Natural killer cell (primary cell): ENCODE measurements around the gene NANOS3. TPM values are rescaled to one million over a fixed set of nuclear protein-coding genes. Genes with fewer than 3 reads are reported as not detected.

Experiments
- ATAC-seq, 3 donors: fragments of 150-1000 bp in 2 of 3; fragments of 200-7000 bp in 1 of 3; cut with Tn5 transposase; 1 replicate in 1 of 3; 2 replicates in 2 of 3; pipeline ENCODE4 v1.10.0; 2021; ENCODE audit warnings: mild to moderate bottlenecking in 2 of 3, moderate library complexity in 2 of 3
- DNase-seq, 2 donors: peaks; one replicate each; pipeline versions ENCODE4 v3.0.0 to v3.0.0-alpha.2; 2013 to 2021; ENCODE audit warnings: mixed read lengths in 1 of 2
- H3K27ac ChIP-seq: one replicate; pipeline ENCODE4 v1.5.1; 2013; ENCODE audit warnings: mild to moderate bottlenecking, low read length
- H3K27me3 ChIP-seq: one replicate; pipeline ENCODE4 v1.6.1; 2013; ENCODE audit warnings: low read length; ENCODE audit not compliant: control insufficient read depth, insufficient read depth
- H3K36me3 ChIP-seq: one replicate; pipeline ENCODE4 v1.6.1; 2013; ENCODE audit warnings: low read length; ENCODE audit not compliant: control insufficient read depth, insufficient read depth
- H3K4me1 ChIP-seq: one replicate; pipeline ENCODE4 v1.6.1; 2013; ENCODE audit warnings: low read length; ENCODE audit not compliant: control insufficient read depth, insufficient read depth
- H3K4me3 ChIP-seq: one replicate; pipeline ENCODE4 v1.5.1; 2013; ENCODE audit warnings: low read length
- H3K9me3 ChIP-seq: one replicate; pipeline ENCODE4 v1.6.1; 2013; ENCODE audit warnings: low read length; ENCODE audit not compliant: control insufficient read depth, insufficient read depth
- H3K27ac Mint-ChIP-seq, 2 donors: one replicate each; pipeline ENCODE4 v1.8.0; 2022; ENCODE audit warnings: mild to moderate bottlenecking in 2 of 2, mixed read lengths in 2 of 2, moderate library complexity in 1 of 2
- H3K27me3 Mint-ChIP-seq, 2 donors: one replicate each; pipeline ENCODE4 v1.8.0; 2022; ENCODE audit warnings: low read depth in 2 of 2, mixed read lengths in 2 of 2
- H3K36me3 Mint-ChIP-seq: one replicate; pipeline ENCODE4 v1.8.0; 2022; ENCODE audit warnings: mixed read lengths
- H3K4me1 Mint-ChIP-seq, 2 donors: one replicate each; pipeline ENCODE4 v1.8.0; 2022; ENCODE audit warnings: mixed read lengths in 2 of 2
- H3K4me3 Mint-ChIP-seq: one replicate; pipeline ENCODE4 v1.8.0; 2022; ENCODE audit warnings: mild to moderate bottlenecking, moderate library complexity, mixed read lengths
- H3K9me3 Mint-ChIP-seq, 2 donors: one replicate each; pipeline ENCODE4 v1.8.0; 2022; ENCODE audit warnings: mixed read lengths in 2 of 2
- WGBS: methylation state at CpG from one replicate; pipeline ENCODE4 v1.1.7; 2013; ENCODE audit warnings: missing lambda C conversion rate; ENCODE audit not compliant: insufficient coverage; 5-methylcytosine and 5-hydroxymethylcytosine counted together
- intact Hi-C: fragments of 100-400 bp; cut with micrococcal nuclease; formaldehyde crosslinking; loops from one replicate; pipeline ENCODE4 v1.14.2; 2022
- total RNA-seq, 4 donors: library from RNA; stranded (reverse); fragments of 120-200 nt in 1 of 4; gene quantifications; one replicate each; pipeline versions ENCODE4 v1.2.3 to v1.2.4, GENCODE V29; 2013 to 2022
- TF ChIP-seq, protein P1 (sequence below): fragments of 200-600 bp; IDR thresholded peaks from one replicate; pipeline ENCODE4 v1.8.0; 2022; ENCODE audit warnings: antibody characterized with exemption

Gene NANOS3
- total RNA-seq, 3 donors from 2014 or later (not counting 1 experiment from before 2014, with no cell fraction given), result 2.6 to 6.3 (median 3.0) TPM

DNA sequence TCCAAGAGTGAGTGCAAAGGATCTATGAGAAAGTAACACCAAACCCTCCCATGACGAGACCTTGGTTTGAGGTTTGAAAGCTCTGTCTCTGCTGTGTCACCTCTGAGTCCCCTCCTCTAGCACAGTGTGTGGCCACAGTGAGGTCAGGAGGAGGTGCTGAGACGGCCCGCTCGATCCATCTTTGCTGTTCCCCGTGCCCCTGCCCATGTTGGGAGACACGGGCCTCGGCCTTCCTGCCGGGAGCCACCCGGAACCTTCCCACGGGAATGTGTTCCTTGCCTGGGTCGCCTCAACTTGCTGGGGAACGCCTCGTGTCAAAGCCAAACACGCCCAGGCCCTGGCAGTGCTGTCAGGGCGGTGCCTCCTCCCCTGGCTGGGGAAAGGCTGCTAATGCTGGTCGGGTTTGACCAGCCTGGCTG, 10.1 kb downstream of the NANOS3 start:
- Mint-ChIP-seq H3K4me3 (peak overlapping the region; percentile 78), H3K27ac (peak overlapping the region; percentile 91 to 93)
- H3K4me1 ChIP-seq, result peaks cover 66% of the 10 kb centered on the region

DNA sequence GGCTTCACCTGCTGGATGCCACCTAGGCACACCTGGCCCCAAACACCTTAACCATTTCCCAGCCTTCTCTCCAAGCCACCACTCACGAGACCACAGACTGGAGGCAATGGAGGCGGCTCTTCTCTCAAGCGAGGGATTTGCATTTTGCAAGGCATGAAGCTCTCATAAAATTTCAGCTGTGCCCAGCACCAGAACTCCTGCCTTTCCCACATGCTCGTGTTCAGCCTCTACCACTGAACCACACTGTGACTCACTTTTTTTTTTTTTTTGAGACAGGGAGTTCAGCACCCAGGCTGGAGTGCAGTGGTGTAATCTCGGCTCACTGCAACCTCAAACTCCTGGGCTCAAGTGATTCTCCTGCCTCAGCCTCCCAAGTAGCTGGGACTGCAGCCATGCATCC, 10.6 kb downstream of the NANOS3 start:
- peak in 1 of 2 donors; percentile 60 for DNase-seq
- Mint-ChIP-seq H3K4me1 (peaks cover 27 to 45% of the 10 kb centered on the region in 2 donors), H3K9me3 (no peaks in the 10 kb centered on the region), H3K4me3 (peak overlapping the region; percentile 78), H3K27me3 (no peaks in the 10 kb centered on the region), H3K36me3 (no peaks in the 10 kb centered on the region), H3K27ac (peak overlapping the region; percentile 91 to 93)
- Histone ChIP-seq H3K9me3 (no peaks in the 10 kb centered on the region), H3K27ac (peak overlapping the region; percentile 83), H3K4me1 (peaks cover 61% of the 10 kb centered on the region), H3K27me3 (no peaks in the 10 kb centered on the region), H3K36me3 (no peaks in the 10 kb centered on the region), H3K4me3 (peak overlapping the region; percentile 3)
- TF ChIP-seq, protein P1, sequence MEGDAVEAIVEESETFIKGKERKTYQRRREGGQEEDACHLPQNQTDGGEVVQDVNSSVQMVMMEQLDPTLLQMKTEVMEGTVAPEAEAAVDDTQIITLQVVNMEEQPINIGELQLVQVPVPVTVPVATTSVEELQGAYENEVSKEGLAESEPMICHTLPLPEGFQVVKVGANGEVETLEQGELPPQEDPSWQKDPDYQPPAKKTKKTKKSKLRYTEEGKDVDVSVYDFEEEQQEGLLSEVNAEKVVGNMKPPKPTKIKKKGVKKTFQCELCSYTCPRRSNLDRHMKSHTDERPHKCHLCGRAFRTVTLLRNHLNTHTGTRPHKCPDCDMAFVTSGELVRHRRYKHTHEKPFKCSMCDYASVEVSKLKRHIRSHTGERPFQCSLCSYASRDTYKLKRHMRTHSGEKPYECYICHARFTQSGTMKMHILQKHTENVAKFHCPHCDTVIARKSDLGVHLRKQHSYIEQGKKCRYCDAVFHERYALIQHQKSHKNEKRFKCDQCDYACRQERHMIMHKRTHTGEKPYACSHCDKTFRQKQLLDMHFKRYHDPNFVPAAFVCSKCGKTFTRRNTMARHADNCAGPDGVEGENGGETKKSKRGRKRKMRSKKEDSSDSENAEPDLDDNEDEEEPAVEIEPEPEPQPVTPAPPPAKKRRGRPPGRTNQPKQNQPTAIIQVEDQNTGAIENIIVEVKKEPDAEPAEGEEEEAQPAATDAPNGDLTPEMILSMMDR, result no peak
- ATAC-seq, result peak; percentile 33 to 49 (median 35)
- intact Hi-C loops, result loop anchor here (1.0 to 10.0 kb wide), 3 partner anchors 67 to 587 kb away; partner anchors contain the start of genes DCAF15 and PTGER1
- 39% methylated on average over 5 of the region's 5 CpGs for WGBS

More for the DNA sequence above, 10.1 kb downstream of the NANOS3 start:
- Mint-ChIP-seq H3K4me1 (peaks cover 31 to 50% of the 10 kb centered on the region in 2 donors), H3K9me3 (no peaks in the 10 kb centered on the region), H3K36me3 (no peaks in the 10 kb centered on the region), H3K27me3 (no peaks in the 10 kb centered on the region)
- no peaks in the 10 kb centered on the region for H3K9me3 ChIP-seq
- DNase-seq, result peak; percentile 75 to 84
- WGBS, result 40% methylated on average over 16 of the region's 16 CpGs
- H3K36me3 ChIP-seq, result no peaks in the 10 kb centered on the region
- no peaks in the 10 kb centered on the region for H3K27me3 ChIP-seq
- intact Hi-C loops, result loop anchor here (1.0 to 10.0 kb wide), 3 partner anchors 68 to 588 kb away; partner anchors contain the start of genes DCAF15 and PTGER1
- ATAC-seq, result peak; percentile 85 to 95 (median 94)
- TF ChIP-seq, protein P1, result no peak
- H3K27ac ChIP-seq, result peak overlapping the region; percentile 83
- H3K4me3 ChIP-seq, result peak overlapping the region; percentile 3

DNA sequence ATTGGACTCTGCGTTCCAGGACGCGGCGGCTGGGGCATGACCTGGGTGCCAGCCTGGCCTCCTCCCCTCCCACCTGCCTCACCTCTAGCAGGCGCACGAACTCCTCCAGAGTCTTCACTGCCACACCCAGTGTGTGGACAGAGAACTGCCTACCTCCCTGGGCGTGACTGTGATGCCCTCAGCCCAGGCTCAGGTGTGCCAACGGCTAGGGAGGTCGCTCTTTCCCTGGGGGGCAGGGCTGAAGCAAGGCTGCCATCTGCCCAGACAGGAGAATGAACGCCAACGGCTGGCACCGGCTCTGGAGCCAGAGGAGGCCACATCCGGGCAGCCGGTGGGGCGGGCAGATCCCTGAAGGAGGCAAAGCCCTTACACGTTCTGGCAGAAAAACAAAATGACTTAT, 11.3 kb downstream of the NANOS3 start:
- peaks cover 26 to 39% of the 10 kb centered on the region in 2 donors for H3K4me1 Mint-ChIP-seq
- Histone ChIP-seq H3K27ac (no peak overlapping the region), H3K36me3 (no peaks in the 10 kb centered on the region), H3K4me1 (peaks cover 54% of the 10 kb centered on the region), H3K27me3 (no peaks in the 10 kb centered on the region), H3K4me3 (no peak overlapping the region), H3K9me3 (no peaks in the 10 kb centered on the region)
- no peak overlapping the region for H3K4me3 Mint-ChIP-seq
- intact Hi-C loops, result loop anchor here (10.0 kb wide), 2 partner anchors 67 to 587 kb away; partner anchors contain the start of genes DCAF15 and PTGER1
- ATAC-seq, result no peak
- H3K36me3 Mint-ChIP-seq, result no peaks in the 10 kb centered on the region
- WGBS, result 93% methylated on average over 16 of the region's 16 CpGs
- TF ChIP-seq, protein P1, result no peak
- no peaks in the 10 kb centered on the region for H3K9me3 Mint-ChIP-seq
- no peaks in the 10 kb centered on the region for H3K27me3 Mint-ChIP-seq
- DNase-seq, result no peak
- H3K27ac Mint-ChIP-seq, result peak overlapping the region; percentile 91 to 93

DNA sequence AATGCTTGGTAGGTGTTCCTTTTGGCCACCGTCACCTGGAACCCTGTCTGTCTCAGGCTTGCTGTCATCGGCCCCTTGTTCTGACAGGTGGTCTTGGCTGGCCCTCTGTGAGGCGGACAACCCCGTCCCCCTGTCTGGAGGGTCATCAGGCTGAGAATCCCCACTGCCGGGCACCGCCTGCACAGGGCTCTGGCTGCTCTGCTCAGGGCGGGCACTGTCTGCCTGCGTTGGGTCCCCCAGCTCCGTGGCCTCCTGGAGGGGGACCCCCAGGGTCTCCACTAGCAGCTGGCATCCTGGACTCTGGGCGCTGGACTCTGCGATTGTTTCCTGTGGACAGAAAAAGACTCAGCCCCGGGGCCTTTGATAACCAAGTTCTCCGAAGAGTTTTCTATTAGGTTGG, 13.2 kb downstream of the NANOS3 start:
- ATAC-seq (no peak), DNase-seq (no peak)
- no peaks in the 10 kb centered on the region for H3K9me3 ChIP-seq
- H3K4me1 ChIP-seq, result peaks cover 35% of the 10 kb centered on the region
- H3K27me3 ChIP-seq, result no peaks in the 10 kb centered on the region
- TF ChIP-seq, protein P1, result no peak
- Mint-ChIP-seq H3K27me3 (no peaks in the 10 kb centered on the region), H3K9me3 (no peaks in the 10 kb centered on the region), H3K36me3 (no peaks in the 10 kb centered on the region), H3K4me3 (no peak overlapping the region), H3K27ac (no peak overlapping the region), H3K4me1 (peaks cover 20 to 23% of the 10 kb centered on the region in 2 donors)
- H3K27ac ChIP-seq, result no peak overlapping the region
- H3K4me3 ChIP-seq, result no peak overlapping the region
- H3K36me3 ChIP-seq, result no peaks in the 10 kb centered on the region
- intact Hi-C loops, result no loop called here
- WGBS, result 96% methylated on average over 13 of the region's 13 CpGs
